HG03571 (cell line): ENCODE results near the gene IGF2R.
"Not testable (repeated sequence)": the region's sequence is repeated elsewhere in the genome, so short reads cannot be mapped to it uniquely, and the experiment has no call there.

Experiments used
- ATAC-seq: cut with Tn5 transposase; IDR thresholded peaks from one replicate; pipeline ENCODE4 v1.9.1; 2021; ENCODE audit not compliant: unreplicated experiment

The IGF2R gene

DNA sequence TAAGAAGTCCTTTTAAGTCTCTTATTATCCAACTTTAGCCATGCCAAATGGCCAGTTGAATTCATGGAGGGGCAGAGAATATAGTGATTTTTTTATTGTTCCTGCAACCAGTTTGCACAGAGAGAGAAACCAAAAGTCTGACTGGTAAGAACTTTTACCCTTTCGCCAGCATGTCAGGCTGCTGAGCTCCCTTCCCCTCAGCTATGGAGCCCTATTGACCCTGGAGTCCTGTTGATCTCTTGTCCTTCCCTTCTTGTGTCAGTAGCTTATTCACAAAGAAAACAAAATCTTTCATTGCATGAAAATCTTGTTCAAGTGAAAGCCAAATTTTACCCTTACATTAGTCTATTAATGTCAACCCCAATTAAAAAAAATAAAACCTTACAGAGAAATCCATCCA, 151.2 kb downstream of the IGF2R start:
- ATAC-seq = no peak

DNA sequence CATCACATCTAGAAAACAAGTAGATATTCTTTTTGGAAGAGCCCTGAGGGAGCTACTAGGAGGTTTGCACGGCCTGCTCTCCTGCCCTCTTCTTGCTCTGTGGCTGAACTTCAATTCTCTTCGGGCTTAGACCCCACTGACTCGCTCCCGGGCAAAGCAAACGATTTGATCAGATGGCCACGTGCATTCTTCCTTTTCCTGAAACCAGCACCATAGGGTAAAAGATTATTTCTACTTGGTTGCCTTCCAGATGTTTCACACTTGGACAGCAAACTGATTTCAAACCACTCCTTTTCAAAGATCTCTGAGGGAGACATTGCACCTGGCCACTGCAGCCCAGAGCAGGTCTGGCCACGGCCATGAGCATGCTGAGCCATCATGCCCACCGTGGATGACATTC, 152.7 kb downstream of the IGF2R start, which contains the start of gene SLC22A1:
SLC22A1 (plus strand) TSS at position 258 of the 400 bp plus-strand sequence; CDS start at position 379, 121 bp downstream.
- ATAC-seq = no peak

DNA sequence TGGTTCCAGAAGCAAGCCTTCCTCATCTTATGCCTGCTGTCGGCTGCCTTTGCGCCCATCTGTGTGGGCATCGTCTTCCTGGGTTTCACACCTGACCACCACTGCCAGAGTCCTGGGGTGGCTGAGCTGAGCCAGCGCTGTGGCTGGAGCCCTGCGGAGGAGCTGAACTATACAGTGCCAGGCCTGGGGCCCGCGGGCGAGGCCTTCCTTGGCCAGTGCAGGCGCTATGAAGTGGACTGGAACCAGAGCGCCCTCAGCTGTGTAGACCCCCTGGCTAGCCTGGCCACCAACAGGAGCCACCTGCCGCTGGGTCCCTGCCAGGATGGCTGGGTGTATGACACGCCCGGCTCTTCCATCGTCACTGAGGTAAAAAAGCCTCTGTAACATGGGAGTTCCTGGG, 153.1 kb downstream of the IGF2R start:
- ATAC-seq = no peak

DNA sequence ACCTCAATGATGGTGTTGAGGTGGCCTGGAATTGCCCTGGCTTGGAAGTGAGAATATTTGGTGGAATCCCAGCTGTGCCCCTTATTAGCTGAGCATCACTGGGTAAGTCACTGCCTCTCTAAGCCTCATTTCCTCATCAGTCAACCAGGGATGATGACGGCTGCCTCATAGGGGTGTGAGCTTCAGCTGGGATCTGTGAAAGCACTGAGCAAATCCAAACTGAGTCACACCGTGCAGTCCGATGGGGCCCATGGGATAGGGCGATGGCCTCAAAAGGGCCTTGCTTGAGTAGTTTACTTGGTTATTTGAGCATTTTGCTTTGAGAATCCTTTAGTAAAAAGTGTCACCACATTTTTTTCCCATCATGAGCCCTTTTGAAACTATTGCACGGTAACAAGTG, 153.9 kb downstream of the IGF2R start:
- no peak for ATAC-seq

DNA sequence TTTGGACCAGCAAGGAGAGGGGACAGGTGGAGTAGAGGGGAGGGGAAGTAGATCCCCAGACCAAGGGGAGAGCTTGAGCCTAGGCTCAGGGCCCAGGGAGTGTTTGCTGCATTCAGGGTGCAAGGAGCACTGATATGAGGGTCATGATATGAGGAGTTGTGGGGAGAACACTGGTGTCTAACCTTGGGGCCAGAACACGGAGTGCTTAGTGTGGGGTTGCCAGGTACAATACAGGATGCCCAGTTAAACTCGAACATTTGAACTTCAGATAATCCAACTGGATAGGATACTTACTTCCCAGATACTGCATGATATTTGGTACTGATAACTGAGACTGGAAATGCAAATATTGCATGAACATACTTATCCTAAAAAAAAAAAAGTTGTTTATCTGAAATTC, 155.1 kb downstream of the IGF2R start:
- no peak for ATAC-seq

DNA sequence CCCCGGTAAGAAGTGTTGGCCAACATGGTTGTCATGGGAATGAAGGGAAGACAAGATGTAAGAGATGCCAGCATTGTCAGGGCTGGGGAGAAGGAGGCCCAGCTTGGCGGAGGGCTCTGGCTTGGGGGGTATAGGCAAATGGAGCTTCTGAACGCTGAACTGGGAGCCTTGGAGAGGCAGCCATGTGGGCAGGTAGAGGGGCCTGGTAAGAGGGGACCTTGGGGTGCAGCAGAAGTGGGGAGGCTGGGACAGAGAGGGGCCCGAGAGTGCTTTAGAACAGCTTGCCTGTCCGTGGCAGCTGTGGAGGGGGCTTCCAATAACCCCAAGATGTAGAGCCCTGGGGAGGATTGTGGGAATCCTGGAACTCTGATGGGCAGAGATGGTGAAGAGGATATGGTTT, 155.7 kb downstream of the IGF2R start:
- no peak for ATAC-seq

DNA sequence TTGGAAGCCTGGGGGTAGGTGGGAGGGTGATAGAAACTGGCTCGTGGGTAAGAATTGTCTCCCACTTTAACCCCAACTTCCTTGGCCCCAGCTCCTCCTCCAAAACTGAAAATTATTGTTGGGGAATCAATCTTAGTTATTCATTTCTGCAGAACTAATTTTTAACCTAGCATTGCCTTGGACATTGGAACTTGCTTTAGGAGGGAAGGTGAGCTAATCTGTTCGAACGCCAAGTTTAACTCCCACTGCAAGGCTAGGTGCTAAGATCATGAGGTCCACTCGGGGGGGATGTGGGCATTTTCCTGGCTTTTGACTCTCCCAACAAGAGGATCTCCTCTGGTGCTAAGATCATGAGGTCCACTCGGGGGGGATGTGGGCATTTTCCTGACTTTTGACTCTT, 156.2 kb downstream of the IGF2R start:
- not testable (repeated sequence) for ATAC-seq

DNA sequence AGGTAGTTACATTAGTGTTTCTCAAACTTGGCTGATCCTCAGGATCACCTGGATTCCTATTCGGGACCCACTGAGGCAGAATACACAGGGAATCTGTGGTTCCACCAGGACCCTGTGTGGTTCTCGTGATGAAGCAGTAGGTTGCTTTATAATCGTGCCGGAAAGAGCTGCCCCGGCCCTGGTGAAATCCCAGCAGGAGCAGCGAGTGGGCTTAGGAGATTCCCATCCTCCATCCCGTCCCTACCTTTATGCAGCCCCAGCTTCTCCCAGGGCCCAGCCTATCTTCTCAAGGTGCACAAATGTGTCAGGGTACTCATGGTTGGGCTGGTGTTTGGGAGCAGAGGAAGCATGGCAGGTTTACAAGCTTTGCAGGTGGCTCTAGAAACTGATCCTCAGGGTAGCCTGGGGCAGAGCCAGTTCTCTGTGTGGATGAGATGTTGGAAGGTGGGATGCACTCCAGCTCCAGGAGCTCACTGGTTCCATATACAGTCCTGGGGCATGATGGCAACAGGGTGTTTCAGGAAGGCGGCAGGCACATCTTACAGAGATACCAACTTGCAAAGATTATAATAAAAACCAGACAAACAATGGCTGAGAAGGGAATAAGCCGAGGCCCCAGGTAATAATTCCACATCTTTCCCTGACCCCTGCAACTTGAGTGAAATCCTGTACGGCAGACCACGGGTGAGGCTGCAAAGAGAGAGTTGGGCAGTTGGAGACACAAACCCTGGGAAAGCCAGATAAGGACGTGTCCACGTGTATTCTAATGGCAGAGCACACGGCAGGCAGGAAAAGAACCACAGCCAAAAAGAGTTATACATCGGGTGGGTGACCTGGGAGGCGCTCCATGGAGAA, 158.6 kb downstream of the IGF2R start:
- ATAC-seq = no peak

DNA sequence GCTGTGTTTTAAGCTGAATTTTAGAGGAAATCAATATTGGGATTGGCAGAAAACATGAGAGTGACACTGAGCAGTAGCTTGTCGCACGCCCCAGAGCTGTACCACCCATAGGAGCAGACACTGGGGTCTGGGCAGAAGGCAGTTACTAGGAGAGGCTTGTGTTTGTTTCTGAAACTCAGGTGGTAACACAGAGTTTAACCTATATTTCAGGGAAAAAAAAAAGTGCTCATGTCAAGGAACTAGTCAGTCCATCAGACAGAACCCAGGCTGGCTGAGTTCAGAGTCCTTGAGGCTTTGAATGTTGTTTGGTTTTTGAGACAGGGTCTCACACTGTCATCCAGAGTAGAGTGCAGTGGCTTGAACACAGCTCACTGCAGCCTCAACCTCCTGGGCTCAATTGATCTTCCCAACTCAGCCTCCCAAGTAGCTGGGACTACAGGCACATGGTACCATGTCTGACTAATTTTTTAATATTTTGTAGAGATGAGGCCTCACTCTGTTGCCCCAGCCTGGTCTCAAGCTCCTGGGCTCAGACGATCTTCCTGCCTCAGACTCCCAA, 159.3 kb downstream of the IGF2R start:
- no peak for ATAC-seq

DNA sequence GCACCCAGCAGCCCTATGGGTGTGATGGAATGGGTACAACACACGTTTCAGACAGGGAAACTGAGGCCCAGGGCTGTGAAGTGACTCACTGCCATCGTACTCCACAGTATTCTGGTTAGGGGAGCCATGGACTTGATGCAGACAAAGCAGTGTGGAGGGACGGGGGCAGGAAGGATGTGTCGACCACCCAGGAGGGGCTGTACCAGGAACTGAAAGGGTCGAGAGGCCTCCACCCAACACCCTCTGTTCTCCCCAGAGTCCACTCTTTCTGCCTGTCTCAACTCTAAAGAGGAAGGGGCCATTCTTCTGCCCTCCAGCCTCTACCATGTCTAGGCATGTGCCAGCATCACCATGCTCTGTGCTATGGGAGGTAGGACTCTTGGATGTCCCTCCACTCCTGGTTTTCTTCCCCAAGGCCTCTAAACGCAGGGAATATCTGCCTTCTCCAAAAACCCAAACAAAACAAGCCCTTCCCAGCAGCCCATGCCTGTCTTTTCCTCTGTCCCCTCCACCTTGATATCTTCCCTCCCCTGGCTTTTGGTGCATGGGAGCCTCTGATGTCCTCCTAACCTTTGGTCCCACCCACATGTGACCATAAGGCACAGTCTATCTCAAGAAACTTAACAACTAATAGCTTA, 160.1 kb downstream of the IGF2R start:
- ATAC-seq = no peak

DNA sequence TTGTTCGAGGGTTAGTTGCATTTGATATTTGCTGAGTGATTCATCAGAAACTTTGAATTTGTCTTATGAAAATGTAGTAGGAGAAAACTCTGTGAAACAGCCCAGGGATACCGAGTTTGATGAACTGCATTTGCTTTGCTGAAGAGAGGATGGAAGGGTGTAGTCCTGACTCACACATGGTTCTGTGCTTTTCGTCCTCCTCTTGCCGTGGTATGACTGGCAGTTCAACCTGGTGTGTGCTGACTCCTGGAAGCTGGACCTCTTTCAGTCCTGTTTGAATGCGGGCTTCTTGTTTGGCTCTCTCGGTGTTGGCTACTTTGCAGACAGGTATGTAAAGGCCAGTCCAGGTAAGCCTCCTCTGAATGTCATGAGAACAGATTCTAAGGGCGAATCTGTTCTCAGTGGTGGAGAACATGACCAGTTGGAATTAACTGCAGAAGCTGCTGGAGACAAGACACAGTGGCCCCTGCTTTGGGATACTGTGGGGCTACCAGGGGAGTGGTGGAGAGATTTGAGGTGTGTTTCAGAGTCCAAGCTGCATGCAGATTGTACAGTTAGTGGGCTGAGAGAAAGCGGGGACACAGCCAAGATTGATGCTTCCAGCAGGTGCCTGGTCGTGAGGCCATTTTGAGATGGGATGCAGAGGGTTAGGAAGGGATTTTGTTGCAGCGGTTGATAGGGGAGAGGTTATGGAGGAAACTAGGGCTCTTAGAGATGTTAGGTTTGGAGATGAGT, 161.2 kb downstream of the IGF2R start:
- no peak for ATAC-seq

DNA sequence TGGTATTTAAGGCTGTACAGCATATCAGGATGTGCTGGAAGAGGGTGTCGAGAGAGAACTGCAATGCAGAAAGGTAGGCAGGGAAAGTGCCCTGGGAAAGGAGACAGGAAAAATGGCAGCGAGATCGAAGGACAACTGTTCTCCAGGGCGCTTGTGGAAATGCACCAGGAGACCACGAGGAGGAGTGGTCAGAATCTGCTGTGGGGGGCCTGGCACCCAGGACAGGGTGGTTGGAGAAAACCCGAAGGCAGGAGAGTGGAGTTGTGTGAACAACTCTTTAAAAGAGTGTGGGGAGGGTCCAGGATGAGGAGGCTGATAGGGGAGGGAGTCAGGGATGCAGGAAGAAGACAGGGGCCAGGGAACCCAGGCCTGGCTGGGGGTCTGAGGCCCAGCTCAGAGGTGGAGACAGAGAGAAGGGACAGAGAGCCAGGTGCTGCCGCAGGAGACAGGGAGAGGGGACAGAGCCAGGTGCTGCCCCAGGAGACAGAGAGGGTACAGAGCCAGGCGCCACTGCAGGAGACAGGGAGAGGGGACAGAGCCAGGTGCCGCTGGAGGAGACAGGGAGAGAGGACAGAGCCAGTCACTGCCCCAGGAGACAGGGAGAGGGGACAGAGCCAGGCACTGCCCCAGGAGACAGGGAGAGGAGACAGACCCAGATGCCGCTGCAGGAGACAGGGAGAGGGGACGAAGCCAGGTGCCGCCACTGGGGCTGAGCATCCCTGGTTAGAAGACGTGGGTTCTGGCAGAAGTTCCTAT, 162.0 kb downstream of the IGF2R start:
- no peak for ATAC-seq

DNA sequence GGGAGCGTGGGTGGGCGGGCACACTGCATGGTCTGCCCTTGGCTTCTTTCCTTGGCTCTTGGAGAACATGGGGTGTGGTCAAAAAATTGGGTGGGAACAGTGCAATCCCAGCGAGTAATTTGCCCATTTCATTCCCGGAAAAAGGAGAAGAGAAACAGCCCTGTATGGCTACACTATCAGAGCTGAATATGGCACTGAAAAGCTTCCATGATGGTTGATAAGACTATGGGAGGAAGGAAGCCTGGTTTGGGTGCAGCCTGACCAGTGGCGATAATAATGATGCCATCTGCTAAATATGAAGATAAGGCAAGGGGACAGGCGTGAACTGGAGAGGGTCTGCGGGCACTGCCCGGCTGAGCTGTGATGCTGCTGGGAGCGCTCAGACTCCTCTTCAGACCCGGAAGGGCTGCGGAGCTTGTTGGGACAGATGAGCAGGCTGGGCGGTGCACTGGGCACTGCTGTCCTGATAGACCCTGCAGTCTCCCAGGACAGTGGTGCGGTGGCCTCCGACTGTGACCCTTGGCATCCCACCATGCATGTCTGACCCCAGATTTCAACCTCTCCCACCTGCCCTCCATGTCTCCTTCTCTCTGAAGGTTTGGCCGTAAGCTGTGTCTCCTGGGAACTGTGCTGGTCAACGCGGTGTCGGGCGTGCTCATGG, 162.9 kb downstream of the IGF2R start:
- ATAC-seq = no peak

DNA sequence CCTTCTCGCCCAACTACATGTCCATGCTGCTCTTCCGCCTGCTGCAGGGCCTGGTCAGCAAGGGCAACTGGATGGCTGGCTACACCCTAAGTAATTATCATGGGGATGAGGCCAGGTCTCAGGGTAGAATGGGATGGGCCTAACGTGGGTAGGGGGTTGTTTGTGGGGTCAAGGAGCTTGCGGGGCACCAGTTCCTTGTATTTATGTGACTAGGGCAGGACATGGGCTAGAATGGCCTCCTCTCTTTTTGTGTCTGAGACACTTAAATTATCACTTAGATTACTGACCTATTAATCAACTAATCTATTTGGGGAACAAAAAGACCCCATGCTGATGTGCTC, 163.4 kb downstream of the IGF2R start:
- no peak for ATAC-seq

DNA sequence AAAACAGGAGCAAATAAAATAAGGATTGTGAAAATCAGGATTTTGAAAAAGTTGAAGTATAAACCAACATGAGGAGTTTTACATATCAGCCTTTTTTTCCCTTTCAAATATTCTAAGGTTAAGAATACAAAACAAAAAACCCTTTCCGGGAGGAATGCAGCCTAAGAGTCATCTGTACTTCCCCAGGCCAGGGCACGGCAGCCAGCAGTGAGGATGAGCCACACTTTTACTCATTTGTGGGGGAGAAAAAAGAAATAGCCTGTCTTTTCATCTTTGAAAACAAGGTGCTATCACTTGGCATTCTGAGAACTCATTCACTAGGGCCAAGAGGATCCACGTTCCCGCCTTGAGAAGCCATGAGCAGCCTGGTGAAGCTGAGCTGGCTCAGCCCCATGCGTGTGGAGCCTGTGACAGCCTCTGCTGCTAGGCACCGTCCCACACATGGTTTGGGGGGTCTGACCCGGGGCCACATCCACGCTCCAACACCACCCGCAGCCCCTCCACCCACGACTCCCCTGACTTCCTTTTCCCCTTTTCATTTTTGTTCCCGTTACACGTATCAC, 164.0 kb downstream of the IGF2R start:
- no peak for ATAC-seq

DNA sequence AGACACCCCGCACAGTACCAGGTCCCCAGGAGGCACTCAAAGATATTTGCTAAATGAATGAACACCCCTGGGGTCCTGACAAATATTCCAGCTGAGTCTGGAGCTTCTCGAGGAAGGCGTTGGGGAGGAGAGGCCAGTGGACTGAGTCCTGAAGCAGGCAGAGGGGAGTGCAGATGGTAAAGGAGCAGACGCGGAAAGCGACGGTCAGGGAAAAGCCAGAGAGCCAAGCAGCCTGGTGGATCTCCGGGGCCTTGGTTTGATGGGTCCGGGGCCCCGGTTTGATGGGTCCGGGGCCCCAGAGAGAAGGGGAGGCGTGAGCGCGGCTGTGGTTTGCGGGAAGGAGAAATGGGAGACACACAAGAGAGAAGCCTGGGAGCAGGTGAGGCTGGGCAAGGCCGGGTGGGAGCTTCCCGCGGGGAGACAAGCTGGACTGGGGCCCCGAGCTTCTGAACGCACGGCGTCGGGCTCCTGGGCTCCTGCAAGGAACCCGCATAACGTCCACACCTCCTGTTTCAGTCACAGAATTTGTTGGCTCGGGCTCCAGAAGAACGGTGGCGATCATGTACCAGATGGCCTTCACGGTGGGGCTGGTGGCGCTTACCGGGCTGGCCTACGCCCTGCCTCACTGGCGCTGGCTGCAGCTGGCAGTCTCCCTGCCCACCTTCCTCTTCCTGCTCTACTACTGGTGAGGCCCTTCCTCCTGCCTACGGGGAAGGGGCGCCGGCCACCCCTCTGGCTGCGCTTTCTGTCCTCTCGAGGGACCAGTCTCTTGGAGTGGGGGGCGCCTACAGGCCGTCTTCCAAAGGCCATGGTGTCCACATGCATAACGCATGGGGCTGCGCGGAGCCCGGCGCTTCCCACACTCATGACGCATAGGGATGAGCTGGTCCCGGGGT, 164.8 kb downstream of the IGF2R start:
- no peak for ATAC-seq

DNA sequence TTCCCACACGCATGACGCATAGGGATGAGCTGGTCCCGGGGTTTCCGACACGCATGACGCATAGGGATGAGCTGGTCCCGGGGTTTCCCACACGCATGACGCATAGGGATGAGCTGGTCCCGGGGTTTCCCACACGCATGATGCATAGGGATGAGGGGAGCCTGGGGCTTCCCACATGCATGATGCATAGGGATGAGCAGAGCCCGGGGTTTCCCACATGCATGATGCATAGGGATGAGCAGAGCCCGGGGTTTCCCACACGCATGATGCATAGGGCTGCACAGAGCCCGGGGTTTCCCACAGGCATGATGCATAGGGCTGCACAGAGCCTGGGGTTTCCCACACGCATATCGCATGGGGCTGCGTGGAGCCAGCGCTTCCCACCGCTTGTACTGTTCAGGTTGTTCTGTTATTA, 165.5 kb downstream of the IGF2R start:
- ATAC-seq = not testable (repeated sequence)

DNA sequence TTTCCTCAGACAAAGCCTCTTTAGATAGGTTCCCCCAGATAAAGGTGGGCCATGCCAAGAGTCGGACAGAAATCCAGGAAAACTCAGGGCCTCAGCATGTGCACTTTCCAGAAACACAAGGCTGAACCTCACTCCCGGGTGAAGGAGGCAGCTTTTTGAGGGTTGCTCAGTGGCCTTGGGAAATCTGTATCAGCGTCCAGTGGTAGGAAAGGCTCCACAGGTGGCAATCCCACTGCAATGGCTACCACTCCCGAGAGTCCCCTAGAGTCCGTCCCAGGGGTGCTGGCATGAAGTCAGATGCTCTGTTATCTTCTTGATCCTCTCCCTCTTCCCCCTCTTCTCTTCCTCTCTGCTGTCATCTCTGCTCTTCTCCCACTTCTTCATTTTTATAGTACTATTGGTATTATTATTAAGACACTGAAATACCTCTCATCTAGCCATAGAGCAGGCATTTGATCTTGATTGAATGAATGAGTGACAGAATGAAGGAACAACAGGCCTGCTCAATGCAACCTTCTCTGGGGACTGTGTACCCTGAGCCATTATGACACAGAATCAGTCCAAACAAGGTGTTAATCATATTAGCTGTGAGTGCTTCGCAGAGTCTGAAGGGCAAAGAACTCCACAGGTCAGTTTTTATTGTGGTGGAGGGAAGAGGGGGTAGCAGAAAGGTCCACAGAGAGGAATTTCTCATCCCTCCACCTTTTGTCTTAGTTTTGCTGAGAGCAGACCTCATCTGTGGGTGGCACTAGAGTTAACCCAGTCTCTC, 166.1 kb downstream of the IGF2R start:
- ATAC-seq = no peak
